Activated CD4-positive, alpha-beta T cell treated with anti-CD3 and anti-CD28 coated beads, Interleukin-2, amount 50 U/mL, for 4 hours (primary cell): Measurements from ENCODE around the gene INTS1.

Experiments
- DNase-seq, 2 experiments: peaks; one replicate each; pipeline ENCODE4 v3.0.0-alpha.2; 2020

Gene INTS1

DNA sequence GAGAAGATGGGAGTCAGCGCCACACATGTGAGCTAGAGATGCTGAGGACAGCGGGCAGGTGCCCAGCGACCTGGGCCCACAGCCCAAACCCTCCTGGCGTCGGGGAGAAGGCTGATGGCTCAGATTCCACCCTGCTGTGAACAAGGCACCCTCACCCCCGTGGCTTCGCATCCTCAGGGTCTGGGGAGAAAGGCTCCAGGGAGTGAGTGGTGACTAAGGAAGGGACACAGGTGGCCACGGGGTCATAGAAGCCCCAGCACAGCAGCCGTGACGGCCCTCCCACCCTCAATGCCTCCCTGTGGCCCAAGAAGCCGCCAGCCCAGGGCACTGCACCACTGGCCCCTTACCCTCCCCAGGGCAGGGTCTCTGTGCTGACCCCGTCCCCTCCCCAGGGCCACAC, 19.6 kb downstream of the INTS1 start:
- DNase-seq: no peak

DNA sequence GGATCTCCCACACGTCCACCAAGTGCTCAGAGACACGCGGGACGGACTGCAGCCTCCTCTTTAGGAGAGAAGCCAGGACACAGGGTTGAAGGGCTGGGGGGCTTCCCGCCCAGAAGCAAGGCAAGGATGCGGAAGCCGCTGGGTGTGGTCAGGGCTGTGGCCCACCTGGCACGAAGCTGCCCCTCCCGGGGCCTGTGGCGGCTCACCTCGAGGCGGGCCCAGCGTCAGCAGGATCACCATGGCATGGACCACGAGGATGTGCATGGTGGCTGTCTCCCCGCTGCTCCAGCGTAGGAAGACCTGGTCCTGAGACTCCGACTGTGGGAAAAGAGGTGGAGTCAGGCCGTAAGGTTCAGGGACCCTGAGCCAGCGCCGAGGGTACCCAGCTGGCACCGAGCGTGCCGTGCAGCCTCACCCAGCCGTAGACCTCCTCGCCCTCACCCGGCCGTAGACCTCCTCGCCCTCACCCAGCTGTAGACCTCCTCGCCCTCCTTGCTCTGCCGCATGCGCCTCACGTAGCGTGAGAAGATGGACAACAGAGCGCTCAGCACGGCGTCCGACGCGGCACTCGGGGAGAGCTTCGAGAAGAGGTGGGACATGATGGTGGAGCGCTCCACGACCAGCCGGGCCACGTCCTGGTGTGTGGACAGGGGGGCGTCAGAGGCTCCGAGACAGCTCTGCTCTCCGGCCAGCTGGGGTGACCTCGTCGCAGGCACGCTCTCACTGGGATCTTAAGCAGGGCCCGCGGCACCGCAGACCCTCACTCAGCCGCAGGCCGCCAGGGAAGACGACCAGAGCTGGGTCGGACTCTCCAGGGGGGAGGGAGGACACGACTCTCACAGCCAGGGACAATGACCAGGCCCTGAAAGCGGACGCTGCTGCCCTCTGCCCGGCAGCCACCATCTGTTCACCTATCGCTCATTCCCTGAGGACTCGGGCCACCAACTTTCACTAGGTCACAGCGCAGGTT, 20.4 kb downstream of the INTS1 start:
- DNase-seq: no peak

DNA sequence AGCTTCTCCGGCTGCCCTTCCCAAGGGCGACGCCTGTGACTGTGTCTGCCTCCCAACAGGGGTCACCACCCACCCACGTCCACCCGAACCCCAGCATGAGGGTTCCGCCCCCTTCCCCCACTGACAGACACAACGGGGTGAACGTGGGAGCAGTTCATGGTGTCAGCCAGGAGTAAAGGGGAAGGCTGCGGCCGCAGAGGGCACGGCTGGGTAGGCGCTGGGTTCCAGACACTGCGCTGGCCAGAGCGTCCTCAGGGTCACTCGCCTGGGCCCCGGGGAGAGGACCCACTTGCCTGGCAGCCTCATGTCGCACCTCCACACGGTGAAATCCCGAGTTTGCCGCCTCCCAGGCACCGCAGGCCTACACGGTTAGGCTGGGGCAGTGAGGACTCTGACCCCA, 21.1 kb downstream of the INTS1 start:
- DNase-seq: no peak

DNA sequence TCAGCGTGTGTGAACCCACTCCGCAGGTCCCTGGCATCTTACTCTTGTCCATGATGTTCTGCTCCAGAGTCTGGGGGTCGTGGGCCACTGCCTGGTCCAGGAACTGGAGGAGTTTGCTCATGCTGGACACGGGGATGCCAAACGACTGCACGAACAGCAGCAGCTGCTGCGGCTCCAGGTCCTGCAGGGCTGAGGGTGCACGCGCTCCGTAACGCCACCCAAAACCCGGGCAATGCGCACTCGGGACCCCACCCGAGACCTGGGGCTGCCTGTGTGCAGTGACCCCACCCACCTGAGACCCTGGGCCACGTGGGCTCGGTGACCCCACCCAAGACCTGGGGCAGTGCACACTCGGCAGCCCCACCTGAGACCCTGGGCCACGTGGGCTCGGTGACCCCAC, 22.9 kb downstream of the INTS1 start:
- DNase-seq: no peak

DNA sequence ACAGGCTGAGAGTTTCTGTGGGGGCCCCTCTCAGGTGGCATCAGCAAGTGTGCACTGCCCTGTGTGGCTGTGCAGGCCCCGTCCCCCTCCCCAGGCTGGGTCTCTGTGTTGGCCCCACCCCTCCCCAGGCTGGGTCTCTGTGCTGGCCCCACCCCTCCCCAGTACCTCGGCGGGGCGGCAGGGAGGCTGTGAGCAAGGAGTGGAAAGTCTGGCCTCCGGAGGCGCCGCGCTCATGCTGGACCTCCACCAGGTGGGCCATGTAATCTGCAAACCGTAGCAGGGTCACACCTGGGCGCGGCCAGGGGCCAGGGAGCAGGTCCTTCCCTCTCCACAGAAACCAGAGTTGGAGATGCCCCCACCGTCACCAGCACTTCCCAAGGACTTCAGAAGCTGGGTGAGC, 23.5 kb downstream of the INTS1 start:
- DNase-seq: no peak

DNA sequence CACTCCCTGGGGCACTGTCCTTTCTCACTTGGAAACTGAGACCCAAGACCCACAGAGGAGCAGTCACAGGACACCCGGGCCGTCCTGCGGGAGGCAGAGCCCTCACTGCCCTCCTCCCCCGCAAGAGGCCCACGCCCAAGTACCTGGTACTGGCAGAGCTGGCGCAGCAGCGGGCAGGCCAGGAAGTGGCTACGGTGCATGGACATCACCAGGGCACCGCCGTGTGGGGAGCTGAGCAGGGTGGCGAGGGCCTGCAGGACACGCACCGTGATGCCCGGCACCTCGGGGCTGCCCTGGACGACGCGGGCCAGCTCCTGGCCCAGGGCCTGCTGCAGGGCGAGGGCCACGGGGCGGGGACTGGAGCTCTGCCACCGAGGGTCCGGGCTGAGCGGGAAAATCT, 24.9 kb downstream of the INTS1 start:
- DNase-seq: no peak

DNA sequence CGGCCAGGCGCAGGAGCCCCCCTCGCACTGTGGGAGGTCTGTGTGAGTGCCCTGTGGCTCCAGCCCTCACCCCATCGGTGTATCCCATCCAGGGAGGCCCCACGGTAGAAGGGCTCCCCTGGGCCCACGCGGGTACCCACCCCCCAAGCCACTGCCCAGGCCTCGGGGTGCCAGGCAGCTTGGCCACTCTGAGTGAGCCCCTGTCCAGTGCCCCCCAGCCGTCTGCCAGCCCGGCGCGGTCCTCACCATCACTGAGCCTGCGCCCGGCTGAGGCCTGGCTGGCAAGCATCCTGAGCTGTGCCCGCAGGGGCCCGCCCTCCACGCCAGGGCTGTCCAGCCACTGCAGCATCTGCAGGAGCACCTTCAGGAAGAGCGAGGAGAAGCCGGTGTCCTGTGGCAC, 25.7 kb downstream of the INTS1 start:
- no peak for DNase-seq

DNA sequence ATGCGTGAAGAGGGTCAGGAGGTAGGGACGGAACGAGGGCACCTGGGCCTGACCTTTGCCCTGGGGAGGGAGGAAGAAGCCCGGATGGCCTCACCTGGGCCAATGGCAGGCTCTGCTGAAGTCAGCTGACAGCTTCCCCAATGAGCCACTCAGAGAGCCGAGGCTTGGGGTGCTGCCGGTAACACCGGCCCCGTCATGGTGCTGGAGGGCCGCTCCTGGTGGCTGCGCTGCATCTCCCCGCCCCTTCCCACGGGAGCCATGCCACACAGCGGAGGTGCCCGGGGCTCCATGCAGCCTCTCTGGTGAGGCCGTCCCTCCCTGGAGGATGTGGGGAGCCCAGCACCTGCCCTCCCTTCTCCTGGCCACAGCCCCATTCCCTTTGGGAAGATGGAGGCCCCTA, 27.3 kb downstream of the INTS1 start:
- no peak for DNase-seq

DNA sequence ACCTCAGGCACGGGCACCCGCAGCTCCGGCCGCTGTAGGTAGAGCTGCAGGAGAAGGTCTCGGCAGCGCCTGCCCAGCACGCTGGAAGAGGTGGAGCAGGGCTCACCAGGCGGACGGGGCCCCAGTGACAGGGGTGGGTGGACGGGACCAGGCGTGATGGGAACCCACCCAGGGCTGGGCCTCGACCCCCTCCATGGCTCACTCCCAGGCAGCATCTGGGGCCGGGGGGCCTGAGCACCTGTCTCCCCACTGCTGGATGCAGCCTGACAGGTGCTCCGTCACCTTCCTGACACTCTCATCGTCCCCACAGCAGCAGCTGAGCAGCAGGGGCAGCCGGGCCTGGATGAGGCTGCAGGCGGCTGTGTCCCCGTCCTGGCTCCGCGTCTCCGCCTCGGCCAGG, 28.2 kb downstream of the INTS1 start:
- DNase-seq: no peak

DNA sequence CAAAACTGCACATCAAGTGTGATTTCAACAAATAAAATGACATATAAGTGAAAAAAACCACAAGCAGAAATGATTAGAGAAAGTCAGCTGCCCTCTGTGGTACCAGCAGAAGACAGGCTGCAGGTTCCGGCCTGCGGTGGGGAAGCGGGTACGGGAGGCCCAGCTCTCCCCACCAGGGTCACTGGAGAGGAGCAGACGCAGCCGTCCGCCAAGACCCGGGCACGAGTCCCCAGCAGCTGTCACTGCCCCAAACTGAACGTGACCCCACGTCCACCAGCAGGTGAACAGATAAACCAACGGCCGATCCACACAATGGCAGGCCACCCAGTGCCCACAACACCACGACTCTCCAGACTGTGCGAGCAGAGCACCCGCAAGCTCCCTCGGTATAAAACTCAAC, 28.8 kb downstream of the INTS1 start:
- no peak for DNase-seq

DNA sequence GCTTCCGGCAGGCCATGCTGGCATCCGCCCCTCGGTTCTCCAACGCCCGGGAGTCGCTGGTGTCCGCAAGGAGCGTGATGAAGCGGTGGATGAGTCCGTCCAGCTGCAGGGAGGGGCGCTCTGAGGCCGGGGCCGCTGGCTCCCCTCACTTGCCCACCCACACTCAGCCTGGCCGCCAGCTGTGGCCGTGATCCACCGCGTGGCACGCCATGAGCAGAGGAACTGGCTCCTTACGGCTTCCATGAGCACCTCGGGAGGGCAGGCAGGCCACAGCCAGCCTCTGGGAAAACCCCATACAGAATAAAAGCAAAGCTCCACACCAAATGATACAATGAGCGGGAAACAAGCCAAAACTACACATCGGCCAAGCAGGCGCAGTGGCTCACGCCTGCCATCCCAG, 29.5 kb downstream of the INTS1 start:
- DNase-seq: no peak

DNA sequence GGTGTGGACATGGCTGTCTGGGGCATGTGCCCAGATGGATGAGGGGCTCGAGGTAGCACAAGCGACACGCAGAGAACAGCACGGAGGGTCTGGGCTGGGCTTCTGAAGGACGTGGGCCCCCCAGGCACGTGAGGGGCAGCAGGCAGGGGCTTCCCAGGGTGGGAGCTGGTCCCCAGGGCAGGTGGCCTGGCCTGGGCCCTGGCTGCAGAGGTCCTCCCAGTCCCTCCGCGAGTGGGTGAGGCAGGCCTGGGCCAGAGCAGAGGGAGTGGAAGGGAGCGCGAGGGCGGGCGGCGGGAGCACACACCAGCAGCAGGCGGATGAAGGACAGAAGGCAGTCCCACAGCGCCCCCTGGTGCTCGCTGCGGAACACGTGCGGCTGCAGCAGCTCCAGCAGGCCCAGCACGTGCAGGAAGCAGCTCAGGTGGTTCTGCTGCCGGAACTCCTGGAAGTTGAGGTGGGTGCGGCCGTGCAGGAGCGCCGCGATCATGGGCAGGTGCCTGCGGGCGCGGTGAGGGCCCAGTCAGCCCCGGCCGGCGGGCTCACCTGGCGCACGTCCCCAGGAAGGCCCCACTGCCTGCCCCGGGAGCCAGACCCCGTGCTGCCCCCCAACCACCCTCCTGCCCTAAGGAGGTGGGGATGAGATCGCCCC, 30.2 kb downstream of the INTS1 start:
- peak; percentile 80 to 81 for DNase-seq

DNA sequence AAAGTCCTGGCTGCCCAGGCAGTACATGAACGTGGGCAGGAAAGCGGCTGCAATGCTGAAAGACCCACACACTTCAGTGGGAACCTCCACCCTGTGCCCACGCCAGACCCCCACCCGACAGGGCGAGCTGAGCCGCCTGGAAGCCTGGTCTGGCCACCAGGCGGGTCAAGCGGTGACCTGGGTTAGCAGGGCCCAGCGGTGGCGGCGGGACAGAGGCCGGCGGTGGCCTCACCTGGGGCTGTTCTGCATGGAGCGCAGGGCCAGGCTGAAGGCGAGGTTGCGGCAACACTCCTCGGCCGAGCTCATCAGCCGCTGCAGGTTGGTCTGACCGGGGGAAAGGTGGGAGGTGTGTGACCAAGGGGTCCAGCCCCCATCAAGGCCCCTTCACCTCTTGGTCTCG, 33.3 kb downstream of the INTS1 start:
- no peak for DNase-seq

DNA sequence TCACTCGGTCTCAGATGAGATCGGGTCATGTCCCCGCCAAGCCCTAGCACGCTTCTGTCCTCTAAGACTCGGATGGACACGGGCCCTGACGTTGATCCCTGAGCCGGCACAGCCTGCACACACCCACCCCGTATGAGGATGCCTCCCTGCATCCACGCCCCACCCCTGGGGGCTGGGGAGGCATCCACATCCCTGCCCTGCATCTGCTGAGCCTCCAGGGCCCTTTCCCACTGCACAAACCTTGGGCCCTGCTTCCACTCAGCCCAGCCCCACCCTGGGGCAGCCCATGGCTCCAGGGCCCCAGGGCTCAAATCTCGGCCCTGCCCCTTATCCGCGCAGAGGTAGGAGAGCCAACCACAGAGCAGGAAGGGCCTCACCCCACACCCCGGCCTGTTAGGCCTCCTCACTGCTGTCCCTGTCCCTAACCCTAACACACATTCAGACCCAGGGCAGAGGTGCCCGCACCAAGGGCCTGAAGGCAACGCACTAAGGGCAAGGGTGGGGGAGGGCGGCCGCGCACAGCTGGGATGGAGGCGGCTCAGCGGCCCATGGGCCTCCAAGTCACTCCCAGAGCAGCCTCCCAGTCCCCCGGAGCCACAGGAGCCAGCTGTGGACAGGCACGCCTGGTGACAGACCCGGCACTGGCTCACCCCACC, 35.4 kb downstream of the INTS1 start:
- no peak for DNase-seq

DNA sequence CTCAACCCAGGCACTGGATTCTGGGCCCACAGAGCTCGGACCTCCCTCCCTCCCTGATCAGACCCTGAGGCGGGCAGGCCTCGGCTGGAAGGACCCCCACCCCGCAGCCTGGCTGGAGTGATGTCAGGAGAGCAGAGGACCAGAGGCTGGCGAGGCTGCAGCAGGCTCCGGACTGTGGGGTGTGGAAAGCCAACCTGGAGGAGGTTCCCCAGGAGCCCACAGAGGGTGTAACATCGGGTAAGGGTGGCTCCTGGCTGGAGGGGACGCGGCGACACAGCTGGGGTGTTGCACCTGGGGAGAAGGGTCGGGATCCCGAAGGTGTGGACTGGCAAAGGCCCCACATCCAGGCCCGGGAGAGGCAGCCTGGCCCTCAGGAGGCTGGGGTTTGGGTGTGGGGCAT, 36.0 kb downstream of the INTS1 start:
- DNase-seq: no peak

DNA sequence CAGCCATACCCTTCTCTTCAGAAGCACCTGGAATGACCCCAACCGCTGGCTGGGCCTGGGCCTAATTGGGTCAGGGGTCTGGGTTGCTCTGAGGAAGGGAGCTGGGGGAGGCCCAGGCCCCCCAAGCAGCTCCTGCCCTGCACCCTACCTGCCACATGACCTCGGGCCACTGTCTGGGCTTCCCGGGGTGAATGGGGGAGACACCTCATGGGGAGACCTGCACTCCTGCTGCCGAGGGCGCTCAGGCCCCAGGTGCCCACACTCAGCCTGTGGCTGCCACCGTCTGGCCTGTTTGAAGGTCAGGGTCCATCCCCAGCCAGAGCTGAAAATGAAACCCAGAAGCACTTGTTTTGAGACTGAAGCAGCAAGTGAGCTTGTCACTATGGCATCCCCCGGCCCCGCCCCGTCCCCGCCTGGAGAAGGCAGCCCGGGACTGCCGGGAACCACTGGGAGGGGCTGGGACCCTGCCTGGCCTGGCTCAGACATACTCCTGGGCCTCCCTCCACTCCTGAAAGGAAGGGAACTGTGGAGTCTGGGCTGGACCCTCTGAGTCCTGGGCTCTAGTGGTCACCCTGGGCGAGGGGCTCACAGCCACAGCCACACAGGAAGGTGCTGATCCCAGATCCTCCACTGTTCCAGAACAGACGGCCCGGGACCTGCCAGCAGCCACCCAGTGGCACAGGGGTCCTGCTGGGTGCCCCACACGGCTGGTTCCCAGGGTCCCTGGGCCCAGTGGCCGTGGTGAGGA, 37.5 kb downstream of the INTS1 start:
- no peak for DNase-seq

DNA sequence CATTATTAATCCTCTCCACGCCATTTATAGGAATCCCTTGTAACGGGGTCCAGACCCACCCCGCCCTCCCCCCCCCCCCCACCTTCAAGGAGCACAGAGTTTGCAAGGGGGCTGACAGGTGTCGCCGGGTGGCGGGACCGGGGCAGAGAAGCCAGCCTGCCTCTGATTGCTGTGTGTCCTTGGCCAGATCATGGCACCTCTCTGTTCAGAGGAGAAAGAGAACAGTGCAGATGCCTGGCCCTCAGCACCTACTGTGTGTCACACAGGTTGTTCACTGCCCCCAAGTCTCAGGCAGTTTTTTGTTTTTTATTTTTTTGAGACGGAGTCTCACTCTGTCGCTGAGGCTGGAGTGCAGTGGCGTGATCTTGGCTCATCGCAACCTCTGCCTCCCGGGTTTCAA, 39.5 kb downstream of the INTS1 start:
- no peak for DNase-seq

DNA sequence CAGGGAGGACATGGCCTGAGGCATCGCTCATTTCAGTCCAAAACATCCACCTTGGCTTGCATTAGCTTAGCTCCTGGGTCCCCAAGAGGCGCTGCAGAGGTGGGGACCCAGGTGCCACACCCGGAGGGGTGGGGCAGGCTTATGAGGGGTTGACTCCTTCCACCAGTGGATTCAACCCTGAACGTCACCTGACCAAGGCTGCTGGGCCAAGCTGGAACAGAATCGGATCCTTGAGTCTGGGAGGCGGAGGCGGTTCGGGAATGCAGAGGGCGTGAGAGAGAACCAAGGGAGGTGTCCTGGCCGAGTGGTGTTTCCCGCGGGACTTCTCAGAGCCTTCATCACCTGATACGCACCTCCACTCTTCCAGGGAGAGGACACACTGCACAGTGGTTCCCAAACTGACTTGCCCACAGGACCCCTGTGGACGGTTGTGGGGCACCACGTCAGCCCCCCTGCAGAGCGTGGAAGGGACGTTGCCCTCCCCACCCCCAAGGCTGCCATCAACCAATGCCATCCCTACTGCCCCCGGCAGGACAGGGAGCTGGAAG, 40.4 kb downstream of the INTS1 start:
- DNase-seq: no peak

DNA sequence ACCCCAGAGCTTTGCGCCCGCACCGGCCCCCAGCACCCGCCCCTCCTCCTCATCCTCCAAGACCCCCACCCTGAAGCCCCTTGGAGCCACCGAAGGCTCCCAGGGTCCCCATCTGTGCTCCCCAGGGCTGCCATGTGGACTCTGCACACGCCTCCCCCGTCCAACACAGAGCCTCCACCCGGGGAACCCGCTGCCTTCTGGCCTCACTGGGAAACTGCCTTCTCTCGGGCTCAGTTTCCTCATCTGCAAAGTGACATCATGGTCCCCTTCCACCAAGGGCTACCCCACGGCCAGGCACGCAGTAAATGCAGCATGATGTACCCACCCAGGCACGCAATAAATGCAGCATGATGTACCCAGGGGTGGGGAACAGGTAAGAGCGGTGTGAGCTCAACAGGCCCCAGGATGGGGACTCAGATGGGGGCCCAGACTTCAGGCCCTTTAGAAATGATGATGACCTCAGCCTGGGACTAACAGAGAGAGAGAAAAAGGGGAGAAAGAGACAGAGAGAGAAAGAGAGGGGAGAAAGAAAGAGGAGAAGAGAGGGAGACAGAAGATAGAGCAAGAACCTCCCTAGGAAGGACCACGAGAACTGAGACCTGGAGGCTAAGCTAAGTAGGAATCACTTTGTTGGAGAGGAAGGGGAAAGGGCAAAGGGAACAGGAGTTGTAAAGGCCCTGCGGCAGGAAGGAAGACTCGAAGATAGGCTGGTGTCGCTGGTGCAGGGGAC, 42.4 kb downstream of the INTS1 start:
- no peak for DNase-seq

DNA sequence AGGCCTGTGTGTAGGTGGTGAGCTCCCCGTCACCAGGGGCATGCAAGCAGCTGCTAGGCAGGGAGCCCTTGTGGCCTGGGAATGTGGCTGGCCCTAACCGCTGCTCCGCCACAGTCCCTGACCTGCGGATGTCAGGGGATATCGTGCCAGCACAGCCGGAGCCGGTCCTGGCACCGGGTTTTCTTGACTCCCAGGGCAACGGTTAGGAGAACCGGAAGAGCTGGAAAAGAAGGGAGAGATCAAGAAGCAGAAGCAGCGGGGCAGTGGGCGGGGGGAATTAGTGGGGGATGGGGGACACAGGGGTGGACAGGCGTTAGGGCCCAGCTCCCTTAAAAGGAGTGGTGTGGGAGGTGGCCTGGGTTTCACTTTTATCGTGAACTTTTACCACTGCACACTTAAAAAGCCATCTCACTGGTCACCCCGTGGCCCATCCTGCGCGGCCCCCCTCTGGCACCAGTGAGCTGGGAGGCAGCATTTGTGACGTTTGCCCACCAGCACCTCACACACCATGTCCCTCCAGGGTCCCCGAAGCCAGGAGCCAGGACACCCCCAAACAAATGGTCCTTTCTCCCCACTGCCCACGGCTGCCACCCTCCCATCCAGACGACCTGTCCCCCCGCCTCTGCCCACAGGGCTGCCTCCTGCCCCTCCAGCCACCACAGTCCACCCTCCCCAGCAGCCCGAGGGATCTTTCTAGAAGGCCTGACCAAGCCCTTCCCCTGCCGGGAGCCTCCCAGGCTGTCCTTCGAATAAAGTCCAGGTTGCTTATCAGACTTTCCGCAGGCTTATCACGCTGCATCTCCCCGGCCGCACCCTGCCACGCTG, 43.2 kb downstream of the INTS1 start:
- DNase-seq: no peak
